NCI-H187 (cell line): ENCODE measurements around the gene GULP1.
"Not testable (repeated sequence)": the region's sequence is repeated elsewhere in the genome, so short reads cannot be mapped to it uniquely, and the experiment has no call there.

Experiments
- DNase-seq, 2 experiments: peaks; one replicate each; lab custom pipeline; 2025; lab: John Stamatoyannopoulos, UW

The GULP1 gene

DNA sequence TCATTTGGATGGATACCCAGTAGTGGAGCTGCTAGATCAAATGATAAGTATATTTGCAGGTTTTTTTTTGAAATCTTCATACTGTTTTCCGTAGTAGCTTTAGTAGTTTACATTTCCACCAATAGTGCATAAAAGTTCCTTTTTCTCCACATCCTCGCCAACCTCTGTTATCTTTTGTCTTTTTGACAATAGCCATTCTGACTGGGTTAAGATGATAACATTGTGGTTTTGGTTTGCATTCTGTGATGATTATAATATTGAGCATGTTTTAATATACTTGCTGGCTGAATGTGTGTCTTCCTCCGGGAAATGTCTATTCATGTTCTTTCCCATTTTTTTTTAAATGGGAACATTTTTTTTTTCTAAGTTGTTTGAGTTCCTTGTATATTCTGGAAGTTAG, 260.0 kb downstream of the GULP1 start:
- DNase-seq: no peak

DNA sequence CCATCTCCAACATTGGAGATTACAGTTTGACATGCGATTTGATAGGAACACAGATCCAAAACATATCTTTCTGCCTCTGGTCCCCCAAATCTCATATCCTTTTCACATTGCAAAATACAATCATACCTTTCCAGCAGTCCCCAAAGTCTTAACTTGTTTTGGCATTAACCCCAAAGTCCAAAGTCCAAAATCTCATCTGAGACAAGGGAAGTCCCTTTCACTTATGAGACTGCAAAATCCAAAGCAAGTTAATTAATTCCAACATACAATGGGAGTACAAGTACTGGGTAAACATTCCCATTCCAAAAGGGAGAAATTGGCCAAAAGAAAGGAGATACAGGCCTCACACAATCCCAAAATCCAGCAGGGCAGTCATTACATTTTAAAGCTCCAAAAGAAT, 265.4 kb downstream of the GULP1 start:
- DNase-seq: no peak

DNA sequence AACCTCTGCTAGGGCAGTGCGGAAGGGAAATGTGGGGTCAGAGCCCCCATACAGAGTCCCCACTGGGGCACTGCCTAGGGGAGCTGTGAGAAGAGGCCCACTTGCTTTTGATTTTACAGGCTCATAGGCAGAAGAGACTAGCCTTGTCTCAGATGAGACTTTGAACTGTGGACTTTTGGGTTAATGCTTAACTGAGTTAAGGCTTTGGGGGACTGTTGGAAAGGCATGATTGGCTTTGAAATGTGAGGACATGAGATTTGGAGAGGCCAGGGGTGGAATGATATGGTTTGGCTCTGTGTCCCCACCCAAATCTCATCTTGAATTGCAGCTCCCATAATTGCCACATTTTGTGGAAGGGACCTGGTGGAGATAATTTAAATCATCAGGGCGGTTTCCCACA, 267.8 kb downstream of the GULP1 start:
- not testable (repeated sequence) for DNase-seq

DNA sequence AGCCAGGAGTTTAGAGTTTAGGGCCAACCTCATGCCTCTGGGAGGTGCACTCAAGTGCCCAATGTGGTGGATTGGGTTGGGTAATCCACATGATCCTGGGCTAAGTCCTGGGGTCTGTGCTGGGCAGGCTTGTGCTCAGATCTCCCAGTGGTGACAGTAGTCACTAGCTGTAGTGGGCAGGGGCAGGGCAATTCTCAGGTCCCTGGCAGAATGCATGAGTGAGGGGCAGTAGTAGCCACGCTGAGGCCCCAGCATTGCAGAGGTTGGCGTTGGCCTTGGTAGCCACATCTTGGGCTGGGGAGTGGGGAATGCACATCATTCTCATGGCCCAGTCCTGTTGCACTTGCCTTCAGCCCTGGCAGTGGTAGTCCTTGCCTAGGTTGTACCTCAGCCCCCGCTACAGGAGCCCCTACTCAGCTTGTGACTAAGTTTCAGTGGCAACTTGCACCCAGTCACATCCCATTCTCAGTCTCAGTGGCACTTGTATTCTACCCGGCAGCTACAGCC, 269.9 kb downstream of the GULP1 start:
- DNase-seq: no peak

DNA sequence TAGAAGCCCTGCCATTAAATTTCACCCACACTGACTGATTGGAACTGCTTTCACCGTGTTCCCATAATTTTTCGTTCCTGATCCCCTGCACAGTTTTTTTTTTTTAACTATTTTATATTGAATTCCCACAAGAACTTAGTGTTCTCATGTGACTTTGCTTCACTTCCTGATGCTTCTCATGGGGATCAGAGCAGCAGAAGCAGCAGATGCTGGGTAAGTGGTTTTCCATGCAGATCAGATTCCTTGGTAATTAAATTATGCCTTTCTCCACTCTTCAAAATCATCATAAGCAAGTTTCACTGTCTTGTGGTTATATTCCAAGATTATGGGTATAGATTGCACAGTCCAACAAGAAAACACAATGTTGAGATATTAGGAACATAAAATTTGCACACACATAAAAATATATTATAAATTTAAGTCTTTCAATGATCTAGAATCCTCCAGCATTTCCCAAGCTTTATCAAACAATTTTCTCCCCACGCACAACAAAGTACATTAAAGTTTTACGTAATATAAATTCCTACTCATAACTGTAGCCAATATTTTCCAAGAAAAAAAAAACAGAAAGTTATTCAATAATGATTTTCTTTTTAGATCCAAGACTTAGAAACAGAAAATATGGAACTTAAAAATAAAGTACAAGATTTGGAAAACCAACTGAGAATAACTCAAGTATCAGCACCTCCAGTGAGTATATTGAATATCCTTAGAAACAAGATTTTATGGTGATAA, 277.9 kb downstream of the GULP1 start:
- no peak for DNase-seq

DNA sequence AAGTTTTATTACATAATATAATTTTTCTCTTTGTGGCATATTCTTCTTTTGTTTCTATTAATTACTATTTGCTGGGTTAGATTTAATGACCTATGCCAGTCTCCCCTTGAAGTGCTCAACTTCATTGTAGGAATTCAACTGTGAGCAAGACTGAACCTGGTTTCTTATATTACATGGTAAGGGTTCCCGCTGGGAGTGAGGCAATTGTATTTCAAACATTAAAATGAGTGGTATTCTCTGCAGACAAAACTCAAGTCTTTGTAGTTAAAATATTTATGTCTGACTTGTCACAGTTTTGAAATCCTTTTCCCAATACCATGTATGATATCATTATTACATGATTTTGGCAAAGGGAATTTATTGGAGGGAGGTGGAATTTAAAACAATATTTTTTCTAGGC, 278.7 kb downstream of the GULP1 start:
- no peak for DNase-seq

DNA sequence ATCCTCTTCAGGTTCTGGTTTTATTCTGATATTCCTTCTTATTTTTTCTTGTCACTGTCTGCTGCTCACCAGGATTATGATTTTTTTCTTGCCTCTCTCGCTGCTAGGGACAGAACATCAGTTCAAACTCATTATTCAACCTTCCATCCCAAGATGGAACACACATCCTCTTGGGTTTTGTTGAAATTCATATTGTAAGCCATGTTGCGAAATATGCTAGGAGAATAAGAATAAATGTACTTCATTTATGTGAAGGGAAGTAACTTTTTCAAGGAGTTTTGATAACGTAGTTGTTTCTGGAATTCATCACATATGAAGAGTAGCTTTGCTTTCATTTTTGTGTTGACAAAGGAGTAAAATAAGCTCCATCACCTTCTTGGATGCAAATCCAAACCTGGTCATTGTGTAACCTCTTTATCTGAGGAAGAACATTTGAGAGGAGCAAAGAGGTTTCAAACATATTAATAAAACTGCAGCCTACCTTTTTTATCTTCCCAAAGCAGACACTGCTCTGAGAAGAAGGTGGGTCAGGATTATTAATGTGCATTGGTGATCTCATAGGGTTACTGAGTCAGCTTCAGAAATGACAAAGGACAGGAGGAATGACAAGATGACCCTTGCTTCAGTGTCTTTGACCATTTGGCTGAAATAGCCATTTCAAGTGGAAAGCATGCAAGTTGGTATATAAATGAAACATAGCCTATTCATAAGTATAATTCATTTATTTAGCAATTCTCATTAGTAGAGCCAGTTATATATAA, 280.0 kb downstream of the GULP1 start:
- no peak for DNase-seq

DNA sequence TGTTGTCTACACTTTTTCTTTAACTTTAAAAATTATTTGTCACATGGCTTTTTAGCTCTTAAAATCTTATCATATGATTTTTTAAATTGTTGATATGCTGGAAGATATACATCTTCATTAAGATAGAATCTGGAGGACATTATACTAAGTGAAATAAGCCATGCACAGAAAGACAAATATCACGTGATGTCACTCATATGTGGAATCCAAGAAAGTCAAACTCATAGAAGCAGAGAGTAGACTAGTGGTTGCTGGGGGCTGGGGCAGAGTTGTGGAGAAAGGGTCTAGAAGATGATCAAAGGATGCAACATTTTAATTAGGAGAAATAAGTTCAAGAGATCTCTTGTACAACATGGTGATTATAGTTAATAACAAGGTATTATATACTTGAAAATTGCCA, 280.9 kb downstream of the GULP1 start:
- DNase-seq: no peak

DNA sequence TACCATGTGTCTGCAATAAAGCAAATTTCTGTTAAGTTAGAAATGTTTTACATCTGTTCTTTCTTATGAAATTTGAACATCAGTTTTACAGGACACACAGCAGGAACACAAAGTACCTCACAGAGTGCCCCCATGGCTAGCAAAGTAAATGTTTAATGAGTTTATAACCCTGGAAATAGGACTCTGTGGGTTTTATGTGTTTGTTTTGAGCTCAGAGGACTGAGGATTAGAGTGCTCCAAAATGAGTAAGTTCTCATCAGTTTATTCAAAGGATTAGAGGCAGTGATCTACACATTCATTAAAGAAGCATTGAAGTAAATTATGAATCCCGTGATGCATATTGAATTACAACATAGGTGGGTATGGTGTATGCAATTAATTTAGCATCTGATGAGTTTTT, 281.8 kb downstream of the GULP1 start:
- DNase-seq: no peak

DNA sequence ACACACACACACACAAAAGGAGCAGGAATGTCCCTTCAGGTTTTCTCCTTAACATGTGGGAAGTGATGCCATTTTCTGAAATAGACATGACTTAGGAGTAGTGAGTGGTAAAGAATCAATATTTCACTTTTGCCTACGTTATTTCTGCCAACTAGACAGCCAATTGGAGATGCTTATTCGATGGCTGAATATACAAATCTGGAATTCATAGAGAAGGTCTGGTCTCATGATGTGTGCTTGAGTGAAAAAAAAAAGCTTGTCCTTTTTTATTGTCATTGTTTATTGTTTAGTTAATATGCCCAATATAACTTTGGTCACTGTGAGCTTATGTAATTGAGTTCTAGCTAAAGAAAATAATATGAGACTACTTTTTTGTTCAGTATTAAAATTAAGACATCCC, 284.3 kb downstream of the GULP1 start:
- no peak for DNase-seq

DNA sequence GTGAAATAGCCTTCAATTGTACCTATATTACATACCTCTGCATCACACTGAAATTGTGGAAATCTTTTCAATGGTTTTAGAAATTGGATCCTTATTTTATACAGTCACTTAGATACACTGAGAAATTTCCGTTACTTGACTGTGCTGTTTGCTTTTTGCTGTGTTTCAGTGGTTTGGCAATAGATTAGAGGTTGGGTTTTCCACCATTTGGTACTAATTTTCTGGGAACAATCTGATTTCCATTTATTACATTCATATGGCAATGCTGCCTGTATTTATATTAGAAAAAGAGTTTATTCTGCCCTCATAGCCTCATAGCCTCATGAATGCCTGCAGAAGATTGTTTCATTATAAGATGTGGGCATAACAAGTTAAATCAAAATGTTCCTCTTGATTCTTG, 285.0 kb downstream of the GULP1 start:
- no peak for DNase-seq

DNA sequence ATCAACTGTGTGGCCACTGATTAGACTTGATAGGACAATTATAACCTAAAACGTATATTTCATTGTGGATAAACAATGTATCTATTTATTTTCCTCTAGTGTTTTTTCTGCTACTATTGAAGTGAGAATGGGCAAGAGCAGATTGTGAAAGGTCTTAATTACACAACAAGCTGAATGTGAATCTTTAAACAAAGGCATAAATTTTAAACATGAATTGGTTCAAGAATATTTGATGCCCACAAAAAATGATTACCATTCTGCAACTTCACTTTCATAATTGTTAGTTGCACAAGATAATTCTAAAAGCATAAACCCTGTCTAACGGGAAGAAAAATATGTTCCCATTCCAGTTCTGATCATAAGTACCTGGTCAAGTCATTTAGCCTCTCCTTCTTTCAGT, 285.6 kb downstream of the GULP1 start:
- no peak for DNase-seq

DNA sequence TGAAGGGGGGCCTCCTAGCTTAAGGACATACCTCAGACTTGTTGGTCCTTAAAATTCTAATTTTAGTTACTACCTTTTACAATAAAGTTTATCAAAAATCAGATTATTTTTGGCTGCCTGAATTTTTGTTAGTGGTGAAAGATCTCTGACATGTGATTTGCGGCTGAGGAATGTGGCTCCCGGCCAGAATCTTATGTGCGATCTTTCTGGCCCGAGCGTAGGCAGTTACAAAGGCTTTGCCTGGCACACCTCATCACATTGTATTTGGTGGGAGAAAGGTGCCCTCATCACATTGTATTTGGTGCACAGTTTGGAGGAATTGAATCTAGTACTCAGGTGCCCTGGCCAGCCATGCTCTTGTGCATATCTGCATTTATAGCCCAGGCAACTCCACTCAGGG, 289.1 kb downstream of the GULP1 start:
- DNase-seq: no peak

DNA sequence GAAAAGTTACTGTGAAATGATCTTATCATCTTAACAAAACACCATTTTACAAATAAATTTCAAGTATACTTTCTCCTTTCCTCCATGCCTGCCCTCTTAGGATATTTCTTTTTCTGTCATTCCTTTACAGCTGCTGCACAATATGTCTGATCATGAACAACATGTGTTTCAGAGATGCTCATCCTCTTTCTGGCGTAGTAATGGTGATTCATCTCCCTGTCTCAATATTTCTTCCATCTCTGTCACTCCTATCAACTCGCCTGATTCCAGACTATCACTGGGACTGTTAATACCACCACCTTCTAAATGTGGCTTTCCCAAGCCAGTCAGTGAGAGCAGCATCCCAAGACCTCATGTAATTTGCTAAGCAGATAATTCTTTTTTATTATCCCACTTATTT, 290.5 kb downstream of the GULP1 start:
- no peak for DNase-seq

DNA sequence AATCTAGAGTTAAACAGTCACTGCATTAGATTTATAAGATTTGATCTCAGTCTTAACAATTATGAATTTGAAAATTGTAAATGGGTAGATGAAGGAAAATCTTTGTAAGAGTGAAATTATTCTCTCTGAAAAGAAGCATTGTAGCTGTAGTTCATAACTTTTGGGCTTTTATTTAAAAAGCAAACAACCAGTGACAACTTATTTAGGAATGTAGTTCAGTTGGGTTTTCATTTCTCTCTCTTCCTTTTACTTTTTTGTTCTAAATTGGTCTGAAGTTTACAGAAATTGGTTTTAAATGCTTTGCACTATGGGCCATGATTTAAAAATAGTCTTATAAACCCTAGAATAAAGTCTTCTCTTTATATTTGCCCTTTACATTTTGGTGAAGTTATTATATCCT, 296.6 kb downstream of the GULP1 start:
- no peak for DNase-seq

DNA sequence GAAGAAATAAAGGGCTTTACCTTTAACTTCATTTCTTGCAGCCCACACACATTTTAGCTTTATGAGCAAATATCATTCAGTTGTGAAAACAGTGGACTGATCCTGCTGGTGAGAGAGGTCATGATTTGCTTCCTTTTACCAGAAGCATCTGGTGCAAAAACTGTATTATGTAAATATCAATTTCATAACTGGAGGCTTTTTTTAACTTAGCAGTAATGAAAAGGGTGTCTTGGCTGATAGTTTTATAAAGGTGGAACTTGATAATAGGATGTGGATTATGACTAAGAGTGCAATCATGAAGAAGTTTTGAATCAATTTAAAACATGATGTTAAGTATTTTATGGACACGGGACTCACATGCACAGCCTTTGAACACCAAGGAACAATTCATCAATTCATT, 304.4 kb downstream of the GULP1 start:
- no peak for DNase-seq

DNA sequence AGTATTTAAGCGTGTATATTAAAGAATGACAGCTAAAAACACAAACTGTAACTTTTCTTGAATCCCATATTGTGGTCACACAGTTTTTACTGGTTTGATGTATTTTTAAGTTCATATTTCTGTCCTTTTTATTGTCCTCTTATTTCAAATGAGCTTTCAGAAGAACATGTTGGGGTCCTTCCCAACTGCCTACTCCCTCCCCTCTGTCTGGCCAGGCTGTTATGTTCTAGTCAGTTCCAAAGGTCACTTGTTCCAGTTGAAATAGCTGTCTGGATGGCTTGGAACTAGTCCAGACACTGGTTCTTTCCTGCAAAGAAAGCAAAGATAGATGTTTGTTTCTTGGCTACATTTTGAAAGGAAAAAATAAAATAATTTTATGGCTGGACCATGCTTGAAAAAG, 306.9 kb downstream of the GULP1 start:
- DNase-seq: no peak

DNA sequence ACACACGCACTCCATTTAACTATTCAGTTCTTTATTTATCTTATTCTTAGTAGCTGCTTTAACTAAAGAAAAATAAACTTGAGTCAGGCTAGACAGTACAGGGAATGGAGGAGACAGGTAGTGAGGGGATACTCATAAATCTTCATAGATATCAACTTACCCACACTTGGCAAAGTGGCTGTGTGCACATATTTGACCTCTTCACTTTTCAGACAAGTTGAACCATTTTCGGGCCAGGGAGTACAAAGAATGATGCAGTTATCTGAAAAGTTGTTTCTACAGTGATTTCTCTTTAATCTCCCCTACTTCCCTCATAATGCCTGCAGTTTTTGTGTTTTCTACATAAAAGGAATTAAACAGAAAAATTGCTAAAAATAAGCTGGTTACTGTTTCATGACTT, 307.5 kb downstream of the GULP1 start:
- no peak for DNase-seq

DNA sequence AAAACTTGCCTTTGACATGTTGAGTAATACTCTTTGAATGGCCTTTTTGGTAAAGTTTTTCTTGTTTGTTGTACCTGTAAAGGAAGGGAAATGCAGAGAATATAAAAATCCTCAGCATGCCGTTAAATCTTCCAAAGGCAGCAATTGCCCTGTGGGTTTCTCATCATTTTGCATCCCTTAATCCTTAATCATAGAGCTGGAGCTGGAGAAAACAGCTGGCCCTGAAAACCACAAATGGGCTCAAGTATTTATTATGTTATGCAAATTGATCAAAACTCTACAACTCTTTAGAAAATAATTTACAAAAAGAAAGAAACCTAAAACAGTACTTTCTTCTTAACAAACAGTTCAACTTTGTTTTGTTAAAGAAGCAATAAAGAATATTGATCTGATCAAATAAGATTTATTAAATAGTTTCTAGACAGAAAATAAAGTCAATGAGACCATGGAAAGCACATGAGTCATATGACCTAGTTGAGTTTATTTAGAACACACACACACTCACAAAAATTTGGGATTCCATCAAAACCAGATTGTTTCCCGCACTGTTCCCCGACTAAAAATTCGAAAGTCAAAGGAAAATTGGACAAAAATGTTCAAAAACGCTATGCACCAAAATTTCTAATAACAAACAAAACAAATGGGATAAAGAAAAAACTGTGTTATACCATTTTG, 309.0 kb downstream of the GULP1 start:
- DNase-seq: no peak

DNA sequence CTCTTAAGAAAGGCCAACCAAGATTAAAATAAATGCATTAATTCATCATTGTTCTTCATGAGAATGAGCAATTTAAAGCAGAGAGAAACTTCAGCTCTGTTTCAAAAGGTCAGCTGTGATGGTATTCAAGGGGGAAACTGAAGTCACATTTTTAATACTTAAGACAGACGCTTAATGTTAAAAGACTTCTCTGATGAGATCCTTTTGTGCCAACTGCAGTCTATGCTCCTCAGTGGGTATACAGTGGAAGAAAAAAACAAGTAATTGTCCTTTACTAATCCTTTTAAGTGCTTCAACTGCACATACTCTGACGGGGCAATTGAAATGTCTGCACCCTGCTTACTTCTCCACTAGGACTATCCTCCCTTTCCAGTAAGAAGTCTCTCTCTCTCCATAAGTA, 309.7 kb downstream of the GULP1 start:
- no peak for DNase-seq

DNA sequence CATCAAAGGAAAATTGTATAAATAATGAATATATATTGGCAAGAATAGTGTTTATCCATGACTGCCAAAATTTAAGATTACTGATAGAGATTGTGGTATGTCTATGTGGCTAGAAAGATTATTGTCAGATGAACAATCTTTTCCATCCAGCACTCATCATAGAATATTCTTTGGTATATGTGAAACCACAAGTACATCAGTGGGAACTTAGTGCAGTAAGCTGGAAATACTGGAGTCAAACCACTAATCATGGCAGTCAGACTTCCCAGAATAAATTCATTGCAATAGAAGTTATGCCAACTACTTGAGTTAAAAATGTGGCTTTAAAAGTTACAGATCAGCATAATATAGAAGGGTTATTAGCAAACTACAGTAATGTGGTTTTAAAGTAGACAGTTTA, 310.3 kb downstream of the GULP1 start:
- no peak for DNase-seq

DNA sequence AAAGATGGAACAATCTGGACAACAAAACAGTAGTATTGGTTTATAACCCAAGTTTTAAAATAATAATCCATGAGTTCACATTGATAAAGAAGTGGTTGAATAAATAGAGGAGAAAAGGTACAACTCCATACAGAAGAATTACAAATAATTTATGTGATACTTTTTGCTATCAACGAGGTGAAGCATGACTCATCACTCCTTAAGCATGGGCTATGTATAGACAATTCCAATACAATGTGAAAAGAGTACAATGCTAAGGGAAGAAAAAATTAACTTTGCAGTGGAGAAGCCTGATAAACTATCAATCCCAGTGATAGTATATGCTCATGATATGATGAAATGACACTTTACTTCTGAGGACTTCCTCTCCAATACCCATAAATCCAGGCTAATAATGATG, 312.9 kb downstream of the GULP1 start:
- no peak for DNase-seq
